H1 (cell line): ENCODE data around the gene ARID5A. TPM values are rescaled to one million over a fixed set of nuclear protein-coding genes. Genes with fewer than 3 reads are reported as not detected.

Source experiments
- CTCF ChIA-PET: fragments of 300-600 bp; sonication (Branson Sonifier 250); formaldehyde crosslinking; loops from one replicate; lab custom pipeline; 2021; ENCODE audit not compliant: partially characterized antibody; lab: Charles Lee
- POLR2A ChIA-PET: fragments of 300-600 bp; sonication (Branson Sonifier 250); formaldehyde crosslinking; loops from one replicate; lab custom pipeline; 2021; ENCODE audit warnings: inconsistent platforms; ENCODE audit not compliant: partially characterized antibody; lab: Charles Lee
- DNase-seq, 2 experiments: peaks; one replicate each; pipeline versions ENCODE4 v3.0.0 to v3.0.0-alpha.2; 2010 to 2022; ENCODE audit warnings: low spot score in 2 of 2, low read depth in 1 of 2, mixed read lengths in 1 of 2
- FAIRE-seq: peaks from 2 replicates; lab custom pipeline; 2011; peaks lifted over from hg19 to GRCh38; lab: Jason Lieb, UNC
- H2AFZ ChIP-seq: 2 replicates; pipeline ENCODE4 v1.8.1; 2012; ENCODE audit warnings: low read length, inconsistent platforms
- H2AK5ac ChIP-seq: 2 replicates; pipeline ENCODE4 v1.6.1; 2013; ENCODE audit warnings: low read depth, low read length
- H2BK120ac ChIP-seq: replicated peaks from 2 replicates; pipeline ENCODE3; 2013; ENCODE audit warnings: low read depth, low read length, inconsistent platforms
- H2BK12ac ChIP-seq: 2 replicates; pipeline ENCODE4 v1.6.1; 2013; ENCODE audit warnings: low read depth, low read length
- H2BK15ac ChIP-seq: 2 replicates; pipeline ENCODE4 v1.6.1; 2013; ENCODE audit warnings: low read length
- H2BK20ac ChIP-seq: 2 replicates; pipeline ENCODE4 v1.6.1; 2013; ENCODE audit warnings: low read length
- H2BK5ac ChIP-seq: 2 replicates; pipeline ENCODE4 v1.6.1; 2013; ENCODE audit warnings: low read depth, low read length
- H3K14ac ChIP-seq: 2 replicates; pipeline ENCODE4 v1.6.1; 2013; ENCODE audit warnings: inconsistent platforms; ENCODE audit not compliant: insufficient read length
- H3K18ac ChIP-seq: 2 replicates; pipeline ENCODE4 v1.6.1; 2013; ENCODE audit warnings: low read length; ENCODE audit errors: extremely low read depth
- H3K23ac ChIP-seq: 2 replicates; pipeline ENCODE4 v1.6.1; 2013; ENCODE audit warnings: inconsistent platforms; ENCODE audit not compliant: insufficient read length
- H3K23me2 ChIP-seq: 2 replicates; pipeline ENCODE4 v1.6.1; 2013; ENCODE audit warnings: low read depth, low read length
- H3K27ac ChIP-seq: 2 replicates; pipeline ENCODE4 v1.6.1; 2011; ENCODE audit warnings: low read depth, low read length, inconsistent platforms
- H3K27me3 ChIP-seq, 4 experiments: replicated peaks in 1 of 4; 1 replicate in 1 of 4; 2 replicates in 3 of 4; pipeline versions ENCODE4 v1.6.1 to v1.8.1; 2011 to 2013; ENCODE audit warnings: low read length in 3 of 4, mild to moderate bottlenecking in 3 of 4, inconsistent platforms in 2 of 4, mixed read lengths in 2 of 4, moderate library complexity in 1 of 4; ENCODE audit not compliant: control insufficient read depth in 3 of 4, insufficient read depth in 3 of 4; ENCODE audit errors: extremely low read depth in 1 of 4
- H3K36me3 ChIP-seq, 4 experiments: 2 replicates each; pipeline versions ENCODE4 v1.6.1 to v1.8.1; 2011 to 2013; ENCODE audit warnings: mild to moderate bottlenecking in 4 of 4, low read length in 3 of 4, moderate library complexity in 2 of 4, control low read depth in 1 of 4, inconsistent platforms in 1 of 4; ENCODE audit not compliant: insufficient read depth in 4 of 4, control insufficient read depth in 2 of 4
- H3K4ac ChIP-seq: replicated peaks from 2 replicates; pipeline ENCODE3; 2013; ENCODE audit warnings: low read length, low read depth, mixed read lengths, inconsistent platforms; ENCODE audit not compliant: insufficient read length
- H3K4me1 ChIP-seq, 4 experiments: replicated peaks in 1 of 4; 1 replicate in 1 of 4; 2 replicates in 3 of 4; pipeline versions ENCODE4 v1.6.1 to v1.8.1; 2011 to 2013; ENCODE audit warnings: low read length in 3 of 4, inconsistent platforms in 2 of 4, mixed read lengths in 1 of 4; ENCODE audit not compliant: insufficient read depth in 4 of 4, control insufficient read depth in 3 of 4
- H3K4me2 ChIP-seq, 2 experiments: 2 replicates each; pipeline versions ENCODE4 v1.6.1 to v1.8.1; 2011 to 2013; ENCODE audit warnings: low read depth in 2 of 2, low read length in 2 of 2, control low read depth in 1 of 2, inconsistent platforms in 1 of 2, mild to moderate bottlenecking in 1 of 2; ENCODE audit not compliant: insufficient read depth in 1 of 2
- H3K4me3 ChIP-seq, 4 experiments: fragments of 200-600, 300-600 bp in 1 of 4; sonication (generic), shearing (Covaris generic), sonication (Bioruptor Twin) in 1 of 4; 2 replicates each; pipeline versions ENCODE4 v1.5.1 to v1.8.1; 2011 to 2016; ENCODE audit warnings: low read length in 4 of 4, low read depth in 3 of 4, control low read depth in 2 of 4, inconsistent platforms in 2 of 4, mild to moderate bottlenecking in 2 of 4, mixed read lengths in 1 of 4, moderate library complexity in 1 of 4; ENCODE audit not compliant: insufficient read depth in 2 of 4; ENCODE audit errors: extremely low read depth in 1 of 4
- H3K56ac ChIP-seq: replicated peaks from 2 replicates; pipeline ENCODE3; 2013; ENCODE audit warnings: low read depth, mild to moderate bottlenecking, mixed read lengths, low read length, inconsistent platforms; ENCODE audit not compliant: insufficient read length
- H3K79me1 ChIP-seq: 2 replicates; pipeline ENCODE4 v1.6.1; 2013; ENCODE audit warnings: low read depth, low read length, control low read depth
- H3K79me2 ChIP-seq, 2 experiments: 2 replicates each; pipeline versions ENCODE4 v1.6.1 to v1.8.1; 2012 to 2013; ENCODE audit warnings: low read length in 2 of 2, mild to moderate bottlenecking in 2 of 2, inconsistent platforms in 1 of 2; ENCODE audit not compliant: insufficient read depth in 2 of 2, control insufficient read depth in 1 of 2
- H3K9ac ChIP-seq, 4 experiments: replicated peaks in 1 of 4; 1 replicate in 1 of 4; 2 replicates in 3 of 4; pipeline versions ENCODE4 v1.6.1 to v1.8.1; 2011 to 2013; ENCODE audit warnings: low read depth in 3 of 4, low read length in 3 of 4, control low read depth in 2 of 4, mild to moderate bottlenecking in 2 of 4, moderate library complexity in 2 of 4, inconsistent platforms in 1 of 4; ENCODE audit errors: extremely low read depth in 1 of 4
- H3K9me3 ChIP-seq, 2 experiments: 2 replicates each; pipeline versions ENCODE4 v1.6.1 to v1.8.1; 2012 to 2013; ENCODE audit warnings: mild to moderate bottlenecking in 2 of 2, moderate library complexity in 2 of 2, control low read depth in 1 of 2, inconsistent platforms in 1 of 2, low read depth in 1 of 2, low read length in 1 of 2, mixed read lengths in 1 of 2; ENCODE audit not compliant: insufficient read depth in 2 of 2
- H4K20me1 ChIP-seq, 2 experiments: replicated peaks in 1 of 2; 2 replicates each; pipeline versions ENCODE3 to v1.8.1; 2011 to 2013; ENCODE audit warnings: inconsistent platforms in 2 of 2, low read length in 2 of 2, mild to moderate bottlenecking in 1 of 2; ENCODE audit not compliant: insufficient read depth in 2 of 2, control insufficient read depth in 1 of 2
- H4K5ac ChIP-seq: 2 replicates; pipeline ENCODE4 v1.6.1; 2013; ENCODE audit warnings: low read length, low read depth, mixed read lengths, inconsistent platforms; ENCODE audit not compliant: insufficient read length
- H4K8ac ChIP-seq: 2 replicates; pipeline ENCODE4 v1.8.0; 2013; ENCODE audit warnings: mild to moderate bottlenecking, moderate library complexity, low read length, inconsistent platforms; ENCODE audit not compliant: insufficient read depth; ENCODE audit errors: extremely low read depth
- H4K91ac ChIP-seq: replicated peaks from 2 replicates; pipeline ENCODE3; 2013; ENCODE audit warnings: low read length, mixed read lengths, inconsistent platforms; ENCODE audit not compliant: insufficient read length
- CHD1 ChIP-seq: IDR thresholded peaks from 2 replicates; pipeline ENCODE4 v1.6.1; 2012; ENCODE audit warnings: low read depth, low read length, improper control_type of control experiment
- HDAC6 ChIP-seq: IDR thresholded peaks from one replicate; pipeline ENCODE4 v1.7.1; 2012; ENCODE audit warnings: low read depth, mild to moderate bottlenecking, inconsistent platforms, low read length, moderate library complexity
- MAFK ChIP-seq: IDR thresholded peaks from 2 replicates; pipeline ENCODE4 v1.6.1; 2012; ENCODE audit warnings: low read depth, mild to moderate bottlenecking, improper control_type of control experiment, low read length
- POLR2AphosphoS5 ChIP-seq: IDR thresholded peaks from 2 replicates; pipeline ENCODE4 v1.6.1; 2011; ENCODE audit warnings: low read depth, low read length
- TEAD4 ChIP-seq: IDR thresholded peaks from 2 replicates; pipeline ENCODE4 v1.6.1; 2012; ENCODE audit warnings: low read depth, low read length, inconsistent platforms, mixed read lengths
- WGBS, 2 experiments: shearing (Covaris generic) in 1 of 2; methylation state at CpG; one replicate each; pipeline versions ENCODE4 v1.1.6 to v1.1.7; 2013 to 2015; ENCODE audit warnings: low lambda C conversion rate in 2 of 2, mixed read lengths in 2 of 2, inconsistent platforms in 1 of 2, low coverage in 1 of 2, missing lambda C conversion rate in 1 of 2; ENCODE audit not compliant: insufficient replicate concordance in 2 of 2, insufficient coverage in 1 of 2, insufficient read length in 1 of 2; ENCODE audit errors: extremely low coverage in 1 of 2, missing lambda C conversion rate in 1 of 2; 5-methylcytosine and 5-hydroxymethylcytosine counted together
- polyA plus RNA-seq, 7 experiments: library from polyadenylated mRNA; depleted of rRNA in 3 of 7; stranded (reverse) in 5 of 7; unstranded in 2 of 7; fragments of >200 nt in 5 of 7; fragments of 200-250 nt in 2 of 7; gene quantifications; 1 replicate in 5 of 7; 2 replicates in 1 of 7; 4 replicates in 1 of 7; pipeline versions ENCODE4 v1.2.1 to v1.2.3, GENCODE V29; 2011 to 2013; ENCODE audit warnings: missing spikeins in 2 of 7, mixed read lengths in 2 of 7
- total RNA-seq: library from RNA; stranded (reverse); fragmentation: NEBNext Ultra II Directional; extraction: Animal tissue kit (Norgen Biotek cat#: 25700); gene quantifications from 2 replicates; pipeline ENCODE4 v1.2.1, GENCODE V29; 2021
- TF ChIP-seq, protein P1 (sequence below): IDR thresholded peaks from 2 replicates; pipeline ENCODE4 v1.6.1; 2012; ENCODE audit warnings: inconsistent platforms

ARID5A gene
- total and polyA plus RNA-seq, 2 of the 8 experiments (the other 6 are each of a cell fraction or from before 2014, with no cell fraction given) = 3.3 to 5.3 TPM

DNA sequence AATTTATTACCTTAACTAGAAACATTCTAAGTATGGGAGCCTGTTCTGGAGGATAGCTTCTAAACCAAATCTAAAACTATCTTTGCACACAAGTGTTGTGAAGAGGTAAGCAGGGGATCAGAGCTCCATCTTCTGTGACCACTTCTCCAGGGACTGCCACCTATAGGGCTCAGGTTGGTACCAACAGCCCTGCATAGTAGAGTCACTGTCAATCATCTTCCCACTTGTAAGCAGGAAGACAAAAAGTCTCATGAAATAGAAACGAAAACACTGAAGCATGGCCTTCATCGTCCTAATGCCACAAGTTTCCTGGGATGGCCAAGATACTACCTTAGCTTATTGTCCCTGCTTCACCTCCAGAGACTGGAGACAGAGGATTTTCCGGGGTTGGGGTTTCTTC is 57.7 kb downstream of the ARID5A start:
- Histone ChIP-seq H2AK5ac (no peak overlapping the region), H3K14ac (no peak overlapping the region), H2BK12ac (no peak overlapping the region), H3K18ac (no peak overlapping the region), H3K79me1 (no peaks in the 10 kb centered on the region), H4K20me1 (peaks cover 0 to 2% of the 10 kb centered on the region in 2 experiments), H3K4me3 (no peak overlapping the region), H2BK5ac (no peak overlapping the region), H3K4ac (no peak overlapping the region), H4K8ac (no peak overlapping the region), H3K79me2 (no peaks in the 10 kb centered on the region), H2BK120ac (no peak overlapping the region), H3K4me1 (no peaks in the 10 kb centered on the region), H4K91ac (no peak overlapping the region), H3K27ac (no peak overlapping the region), H3K36me3 (peaks cover 5 to 50% (median 29%) of the 10 kb centered on the region in 4 experiments), H3K9ac (no peak overlapping the region), H3K27me3 (no peaks in the 10 kb centered on the region), H2AFZ (no peak overlapping the region), H2BK15ac (no peak overlapping the region), H3K56ac (no peak overlapping the region), H3K4me2 (no peak overlapping the region), H3K9me3 (no peaks in the 10 kb centered on the region), H2BK20ac (no peak overlapping the region), H3K23me2 (no peaks in the 10 kb centered on the region), H3K23ac (no peak overlapping the region), H4K5ac (no peak overlapping the region)
- ChIA-PET POLR2A (interaction anchor here (1.5 kb wide), 1 partner anchor 16 kb away, joined by 3 read pairs; no protein-coding TSS in a partner anchor), CTCF (interaction anchor here (0.6 to 2.0 kb wide), 8 partner anchors 14 to 265 kb away, joined by 3 to 5 read pairs (median 4); partner anchors contain the start of gene CNNM4)
- FAIRE-seq (no peak), DNase-seq (no peak)
- TF ChIP-seq, protein P1, sequence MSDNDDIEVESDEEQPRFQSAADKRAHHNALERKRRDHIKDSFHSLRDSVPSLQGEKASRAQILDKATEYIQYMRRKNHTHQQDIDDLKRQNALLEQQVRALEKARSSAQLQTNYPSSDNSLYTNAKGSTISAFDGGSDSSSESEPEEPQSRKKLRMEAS = no peak
- no peak for TF ChIP-seq CHD1
- TF ChIP-seq POLR2AphosphoS5 = no peak
- no peak for TF ChIP-seq HDAC6
- no peak for TF ChIP-seq TEAD4
- no peak for TF ChIP-seq MAFK
- 89% methylated on average over 3 of the region's 3 CpGs; no CpG with 5 or more reads in 1 of the 2 experiments for WGBS, 2 experiments
